ENCODE results near the gene MTMR11.

Gene MTMR11

DNA sequence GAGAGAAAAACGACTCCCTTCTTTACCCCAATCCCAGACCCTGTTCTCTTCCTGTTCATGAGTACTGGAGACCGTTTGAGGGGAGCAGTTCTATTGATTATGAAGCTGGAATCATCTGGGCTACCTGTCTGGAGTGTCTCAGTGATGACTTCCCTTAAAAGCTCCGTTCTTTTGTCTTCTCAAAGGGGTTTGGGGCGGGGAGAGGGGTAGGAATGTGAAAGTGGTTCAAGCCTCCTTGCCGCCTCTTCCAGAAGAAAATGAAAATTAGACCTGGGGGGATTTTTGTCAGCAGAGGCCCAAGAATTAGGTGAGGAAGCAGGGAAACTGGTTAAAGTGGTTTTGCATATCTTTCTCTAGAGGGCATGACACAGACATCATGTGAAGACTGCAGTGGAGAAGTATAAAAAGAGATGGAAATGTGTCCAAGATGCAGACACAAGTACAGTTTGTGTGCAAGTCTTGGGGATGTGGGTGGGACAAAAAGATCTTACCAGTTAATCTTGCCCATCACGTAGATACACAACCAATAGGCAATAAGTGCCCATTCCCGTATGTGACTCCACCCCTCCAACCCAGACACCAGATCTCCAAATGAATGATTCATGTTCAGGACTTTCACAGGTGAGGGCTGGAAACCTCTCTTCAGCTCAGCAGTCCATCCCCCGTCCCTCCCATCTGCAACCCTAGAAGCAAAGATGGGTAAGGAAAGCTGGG is 470 bp upstream of the MTMR11 start:
- no peak for DNase-seq

DNA sequence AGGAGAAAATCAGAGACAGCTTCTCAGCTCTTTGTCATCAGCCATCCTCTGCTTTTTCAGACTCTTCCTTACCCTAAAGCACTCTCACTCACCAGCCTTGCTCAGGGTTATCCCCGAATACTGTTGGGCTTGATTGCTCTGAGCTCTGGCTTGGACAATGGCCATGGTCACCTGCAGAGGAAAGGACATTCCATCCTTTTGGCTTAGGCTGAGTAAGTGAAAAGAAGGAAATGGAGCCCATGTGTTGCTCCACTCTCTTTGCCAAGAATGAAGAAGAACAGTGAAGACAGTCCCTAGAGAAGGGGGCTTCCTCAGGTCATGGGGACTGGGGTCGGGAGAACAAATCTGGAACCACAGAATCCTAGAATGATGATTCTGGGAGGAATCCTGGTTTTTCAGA is 2.3 kb downstream of the MTMR11 start:
- DNase-seq = no peak

- DNase-seq = no peak
These were observed 3.5 kb downstream of the MTMR11 start for GRCh38 chr1:149933208-149933607.

- DNase-seq = no peak
These were observed 4.2 kb downstream of the MTMR11 start for GRCh38 chr1:149932474-149932873.

DNA sequence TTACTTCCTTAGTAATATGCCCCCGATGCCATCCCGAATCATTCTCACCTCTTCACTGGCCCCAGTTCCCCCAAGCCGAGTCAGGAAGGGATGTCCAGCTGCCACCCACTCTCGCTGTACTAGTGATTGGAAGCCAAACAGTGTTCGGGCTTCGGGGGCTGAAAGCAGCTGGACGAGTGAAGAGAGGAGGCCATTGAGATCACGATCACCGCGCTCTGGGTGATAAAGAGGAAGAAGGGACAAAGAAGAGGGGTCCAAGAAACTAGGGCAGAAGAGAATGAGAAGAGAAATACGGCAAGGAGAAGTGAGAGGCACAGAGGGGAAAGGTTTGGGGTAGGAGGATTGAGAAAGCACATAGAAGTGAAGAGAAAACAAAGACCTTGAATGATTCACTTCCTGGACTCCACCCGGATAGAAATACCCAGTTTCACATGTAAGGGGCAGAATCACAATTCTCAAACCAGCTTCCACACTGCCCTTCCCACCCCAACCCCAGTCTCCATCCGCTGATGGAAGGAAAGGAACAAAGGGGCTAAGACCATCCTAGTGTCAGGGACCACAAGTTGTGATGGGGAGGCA is 5.4 kb downstream of the MTMR11 start:
- no peak for DNase-seq

DNA sequence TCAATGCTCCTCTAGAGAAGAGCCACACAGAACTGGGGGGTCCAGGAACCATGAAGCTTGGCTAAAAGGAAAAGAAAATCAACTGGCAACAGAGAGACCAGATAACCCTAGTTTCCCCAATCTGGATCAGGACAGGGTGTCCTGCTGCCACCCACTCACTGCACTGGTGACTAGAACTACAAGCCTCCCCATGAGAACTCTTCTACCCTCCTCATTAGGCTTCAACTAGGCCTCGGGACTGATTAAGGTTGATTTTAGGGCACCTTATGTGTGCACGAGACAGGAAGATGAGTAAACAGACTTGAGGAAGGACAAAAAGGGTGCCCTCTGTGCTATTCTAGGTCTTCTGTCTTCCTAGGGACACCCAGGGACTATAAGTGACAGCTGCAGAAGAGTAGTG is 6.8 kb downstream of the MTMR11 start:
- DNase-seq = no peak

GRCh38 chr1:149928401-149928724 is 8.3 kb downstream of the MTMR11 start:
- DNase-seq = no peak

DNA sequence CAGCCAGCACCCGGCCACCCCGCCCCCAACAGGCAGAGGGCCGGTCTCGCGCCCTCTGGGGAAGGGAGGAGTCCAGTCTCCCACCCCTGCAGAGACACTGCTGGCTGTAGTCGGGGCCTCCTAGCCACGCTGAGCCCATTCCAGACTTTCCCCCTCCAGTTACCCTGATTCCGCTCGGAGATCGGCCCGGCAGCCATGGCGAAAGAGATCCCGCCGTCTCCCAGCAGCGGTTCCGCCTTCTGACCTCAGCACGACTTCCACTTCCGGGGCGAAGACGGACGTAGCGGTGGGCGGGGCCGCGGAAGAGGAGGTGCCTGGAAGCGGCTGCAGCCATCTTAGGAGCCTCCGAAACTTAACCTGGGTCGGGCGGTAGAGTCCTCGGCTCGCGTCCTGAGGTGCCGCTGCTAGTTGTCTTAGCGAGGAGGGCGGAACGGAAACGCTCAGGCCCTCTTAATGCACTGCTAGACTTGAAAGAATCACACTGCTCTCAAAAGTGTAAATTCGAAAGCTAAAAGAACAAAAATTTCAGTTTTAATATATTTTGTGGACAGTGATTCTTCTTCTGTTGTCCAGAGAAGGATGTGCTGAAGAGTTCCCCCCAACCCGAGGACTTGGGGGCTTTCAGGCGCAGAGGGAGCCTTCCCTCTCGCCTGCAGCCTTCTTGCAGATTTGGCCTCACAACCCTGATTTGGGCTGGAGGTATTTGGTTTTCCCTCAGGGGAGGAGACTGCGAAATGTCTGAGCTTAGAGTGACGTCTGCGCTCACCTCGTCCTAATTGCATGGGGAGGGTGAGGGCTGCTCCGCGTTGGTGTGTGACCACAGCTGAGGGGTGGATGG is 8.9 kb downstream of the MTMR11 start, which contains the start of gene SF3B4:
Gene SF3B4 (minus strand): TSS at position 241 of the 838 bp plus-strand sequence. CDS start 44 bp downstream, at position 197.
- peak; percentile 77 for DNase-seq

- no peak for DNase-seq
These were observed 9.6 kb downstream of the MTMR11 start for GRCh38 chr1:149927056-149927562.

DNA sequence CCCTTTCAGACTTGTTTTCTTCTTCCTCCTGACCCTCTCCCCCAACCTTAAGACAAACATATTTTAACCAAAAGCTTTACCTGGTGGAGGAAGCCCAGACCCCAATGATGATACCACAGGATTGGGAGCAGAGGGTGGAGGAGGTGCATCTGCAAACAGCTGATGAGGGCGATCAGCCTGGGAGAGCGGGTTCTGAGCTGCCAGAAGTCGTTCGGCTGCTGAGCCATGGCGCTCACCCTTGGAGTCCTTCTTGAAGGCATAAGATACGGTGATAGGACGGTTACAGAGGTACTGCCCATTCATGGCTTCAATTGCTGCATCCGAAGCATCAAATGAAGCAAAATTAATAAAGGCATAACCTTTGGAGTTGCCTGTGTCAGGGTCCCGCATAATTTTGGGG is 10.4 kb downstream of the MTMR11 start:
- DNase-seq = no peak

DNA sequence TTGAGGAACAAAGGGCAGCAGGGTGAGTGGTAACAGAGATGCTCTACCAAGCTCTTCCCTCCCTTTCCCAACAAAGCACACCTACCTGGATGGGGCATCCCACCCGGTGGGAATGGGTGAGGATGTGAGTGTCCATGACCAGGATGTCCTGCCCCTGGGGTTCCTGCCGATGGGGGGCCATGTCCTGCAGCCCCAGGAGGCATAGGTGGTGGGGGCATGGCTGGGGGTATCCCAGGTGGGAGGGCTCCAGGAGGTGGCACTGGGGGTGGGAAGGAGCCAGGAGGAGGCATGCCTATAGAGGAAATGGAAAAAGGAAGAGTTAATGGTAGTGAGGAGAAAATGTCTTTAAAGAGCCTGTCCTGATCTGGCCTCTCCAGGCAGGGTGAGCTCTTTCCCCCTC is 10.9 kb downstream of the MTMR11 start:
- DNase-seq = no peak

GRCh38 chr1:149925345-149925744 is 11.3 kb downstream of the MTMR11 start:
- DNase-seq = no peak

DNA sequence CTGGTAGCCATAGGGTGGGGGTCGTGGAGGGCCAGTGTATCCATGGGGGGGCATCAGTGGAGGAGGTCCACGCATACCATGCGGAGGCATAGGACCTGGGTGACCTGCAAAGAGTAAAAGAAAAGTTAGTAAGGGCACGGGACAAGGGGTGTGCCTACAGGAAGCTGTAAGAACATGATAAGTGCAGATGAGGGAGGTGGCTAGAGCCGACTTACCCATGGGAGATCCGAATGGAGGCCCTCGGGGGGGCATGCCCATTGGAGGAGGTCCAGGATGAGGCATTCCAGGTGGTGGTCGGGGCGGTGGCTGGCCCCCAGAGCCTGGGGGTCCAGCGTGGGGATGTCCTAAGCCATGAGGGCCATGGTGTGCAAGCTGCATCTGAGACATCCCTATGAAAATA is 13.1 kb downstream of the MTMR11 start:
- DNase-seq = no peak

DNA sequence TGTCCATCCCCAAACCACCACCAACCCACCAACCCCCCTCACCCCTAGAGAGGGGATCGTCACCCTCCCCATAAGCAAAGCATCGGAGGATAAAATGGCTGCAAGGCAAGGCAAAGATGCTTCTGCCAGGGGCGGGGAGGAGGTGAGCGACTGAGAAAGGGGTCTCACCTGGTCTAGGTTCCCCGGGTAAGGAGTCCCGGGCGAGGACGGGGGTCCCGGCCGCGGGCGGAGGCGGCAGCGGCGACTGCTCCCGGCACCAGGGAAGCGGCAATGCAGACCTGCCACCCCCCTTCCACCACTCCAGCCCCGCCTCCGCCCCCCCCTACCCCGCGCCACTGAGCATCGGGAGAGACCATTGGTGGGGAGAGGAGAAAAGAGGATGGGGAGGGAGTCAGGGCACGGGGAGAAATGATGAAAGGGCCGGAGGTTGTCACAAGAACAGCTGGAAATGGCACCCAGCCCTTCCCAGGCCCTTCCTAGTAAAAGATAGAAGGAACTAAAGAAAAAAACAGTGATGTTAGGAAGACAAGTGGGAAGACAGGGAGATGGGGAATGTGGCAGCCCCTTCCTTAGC is 19.0 kb downstream of the MTMR11 start, which contains the start of gene SV2A:
Gene SV2A (minus strand): TSS at position 274 of the 574 bp plus-strand sequence. CDS start 4,004 bp downstream, outside the sequence.
- peak; percentile 55 for DNase-seq

GRCh38 chr1:149916898-149917252 is 19.8 kb downstream of the MTMR11 start:
- no peak for DNase-seq

DNA sequence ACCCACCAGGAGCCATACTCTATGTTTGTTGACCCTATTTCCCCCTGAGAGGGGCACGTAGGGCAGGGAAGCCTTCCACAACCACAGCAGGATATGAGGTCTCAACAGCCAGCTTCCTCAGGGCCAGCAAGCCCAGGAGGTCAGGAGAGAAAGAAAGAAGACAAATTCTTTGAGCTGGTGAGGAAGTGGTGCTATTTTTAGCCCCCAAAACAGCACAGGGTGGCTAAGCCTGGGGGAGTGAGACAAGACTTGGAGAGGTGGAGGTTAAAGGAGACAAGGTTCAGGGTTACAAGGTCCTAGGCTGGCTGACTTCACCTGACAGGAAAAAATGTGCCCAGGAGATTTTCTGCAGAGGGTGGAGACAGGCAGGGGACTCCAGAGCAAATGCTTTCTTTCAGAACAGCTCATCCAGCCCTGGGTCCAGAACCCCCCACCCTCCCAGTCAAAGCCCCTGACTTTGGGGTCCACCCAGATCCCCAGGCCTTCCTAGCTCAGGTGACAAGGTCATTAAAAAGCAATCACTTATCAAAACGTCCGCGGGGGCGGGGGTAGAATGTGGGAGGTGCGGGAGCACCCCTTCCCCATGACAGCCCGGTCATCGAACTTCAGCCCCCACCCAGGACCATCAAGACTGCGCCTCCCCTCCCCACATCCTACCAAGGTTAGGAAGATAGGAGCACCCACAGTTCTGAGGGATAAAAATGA is 20.3 kb downstream of the MTMR11 start:
- DNase-seq = no peak

GRCh38 chr1:149915429-149916192 is 21.1 kb downstream of the MTMR11 start:
- no peak for DNase-seq

GRCh38 chr1:149914545-149914944 is 22.1 kb downstream of the MTMR11 start:
- DNase-seq = no peak

DNA sequence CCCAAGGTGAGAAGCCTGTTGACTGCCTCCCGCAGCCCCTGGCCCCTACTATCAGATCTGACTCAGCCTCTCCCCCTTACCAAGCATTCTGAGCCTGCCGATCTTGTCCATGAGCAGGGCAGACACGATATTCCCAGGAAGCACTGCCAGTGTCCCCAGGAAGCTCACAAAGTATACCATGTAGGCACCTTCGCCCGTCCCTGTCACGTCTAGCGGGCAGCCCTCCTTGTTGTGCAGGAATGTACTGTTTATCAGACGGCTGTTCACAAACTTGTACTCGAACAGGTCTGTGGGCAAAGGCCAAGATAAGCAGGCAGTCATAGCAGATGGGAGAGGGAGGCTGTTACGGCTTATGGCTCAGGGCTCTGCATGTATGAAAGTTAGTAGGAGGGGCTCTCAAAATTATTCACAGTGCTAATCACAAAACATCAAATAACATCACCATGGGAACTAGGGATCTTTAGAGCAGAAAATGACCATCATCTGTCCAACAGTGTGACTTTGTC is 30.1 kb downstream of the MTMR11 start:
- no peak for DNase-seq

- DNase-seq = no peak
These were observed 32.7 kb downstream of the MTMR11 start for GRCh38 chr1:149903836-149904491.

Data from NCI-H2081 treated with DMSO at 0.1 percent for 48 hours (cell line).